DMS 273 (cell line): Measurements from ENCODE around the gene MAB21L2.

Experiments
- DNase-seq: peaks from one replicate; lab custom pipeline; 2025; ENCODE audit not compliant: unreplicated experiment; lab: John Stamatoyannopoulos, UW

MAB21L2 gene

GRCh38 chr4:150574678-150575077 lies 7.3 kb upstream of the MAB21L2 start:
- DNase-seq = no peak

DNA sequence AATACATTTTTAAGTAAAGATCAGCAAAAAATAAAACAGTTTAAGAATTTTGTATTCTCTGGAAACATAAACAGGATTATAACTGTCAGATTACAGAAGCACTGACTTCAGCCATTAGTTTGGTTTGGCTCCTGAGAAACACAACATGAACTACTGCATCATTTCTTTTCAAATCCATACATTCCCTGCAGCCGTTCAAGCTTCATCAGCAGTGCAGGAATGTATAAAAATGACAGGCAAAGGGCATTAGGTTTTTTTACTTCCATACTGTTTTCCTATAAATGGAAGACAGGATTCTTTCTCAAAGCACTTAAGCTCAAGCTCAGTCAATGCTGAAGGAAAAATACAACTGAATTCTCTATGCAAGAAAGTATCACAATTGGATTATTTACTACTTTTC lies 4.2 kb upstream of the MAB21L2 start:
- no peak for DNase-seq

GRCh38 chr4:150578745-150579501 lies 3.0 kb upstream of the MAB21L2 start:
- no peak for DNase-seq

DNA sequence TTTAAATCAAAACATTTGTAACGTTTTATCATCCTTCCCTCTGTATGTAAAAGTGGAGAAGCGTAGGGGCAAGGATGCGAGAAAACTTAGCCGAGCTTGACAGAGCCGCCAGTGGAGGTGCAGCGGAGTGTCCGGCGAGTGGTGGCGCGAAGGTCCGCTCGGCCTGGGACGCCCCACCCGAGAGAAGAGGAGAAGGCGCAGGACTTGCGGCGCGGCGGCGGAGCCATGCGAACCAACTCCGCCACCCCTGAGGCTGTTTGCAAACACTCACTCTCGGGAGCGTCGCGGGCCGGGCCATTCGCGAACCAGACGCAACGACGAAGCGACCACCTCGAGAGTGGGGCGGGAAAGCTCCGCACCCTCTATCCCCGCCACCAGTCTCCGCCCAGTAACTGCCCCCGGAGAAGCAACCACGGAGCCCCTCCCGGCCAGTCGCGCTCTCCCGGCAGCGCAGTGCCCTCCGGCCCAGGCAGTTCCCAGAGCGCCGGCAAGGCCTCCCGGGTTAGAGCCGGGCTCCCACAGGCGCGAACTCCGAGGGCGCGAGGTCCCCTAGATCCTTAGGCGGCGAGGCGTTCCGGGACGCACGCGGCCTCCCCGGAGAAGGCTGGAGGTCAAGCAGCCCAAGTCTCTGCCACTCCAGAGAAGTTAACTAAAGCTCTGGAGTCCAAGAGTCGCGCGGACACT lies 2.3 kb upstream of the MAB21L2 start:
- no peak for DNase-seq

DNA sequence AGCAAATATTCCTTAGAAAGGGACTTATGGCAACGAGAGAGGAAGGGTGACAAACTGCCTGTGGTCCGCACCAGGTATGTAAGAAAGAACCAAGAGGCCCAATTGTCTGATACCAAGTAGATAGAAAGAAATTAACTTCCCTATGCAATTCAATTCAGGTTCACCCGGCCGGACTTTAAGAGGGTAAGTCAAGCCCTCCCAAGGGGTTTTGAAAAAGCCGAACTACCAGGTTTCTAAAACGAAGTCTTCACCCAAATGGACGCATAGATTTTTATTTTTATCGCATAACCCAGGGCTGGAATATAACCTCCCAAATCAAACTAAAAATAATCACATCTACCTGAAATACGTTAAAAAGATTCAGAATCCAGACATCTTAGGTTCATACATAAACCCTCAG lies 1.6 kb upstream of the MAB21L2 start:
- no peak for DNase-seq

GRCh38 chr4:150581056-150581605 lies 820 bp upstream of the MAB21L2 start:
- no peak for DNase-seq

DNA sequence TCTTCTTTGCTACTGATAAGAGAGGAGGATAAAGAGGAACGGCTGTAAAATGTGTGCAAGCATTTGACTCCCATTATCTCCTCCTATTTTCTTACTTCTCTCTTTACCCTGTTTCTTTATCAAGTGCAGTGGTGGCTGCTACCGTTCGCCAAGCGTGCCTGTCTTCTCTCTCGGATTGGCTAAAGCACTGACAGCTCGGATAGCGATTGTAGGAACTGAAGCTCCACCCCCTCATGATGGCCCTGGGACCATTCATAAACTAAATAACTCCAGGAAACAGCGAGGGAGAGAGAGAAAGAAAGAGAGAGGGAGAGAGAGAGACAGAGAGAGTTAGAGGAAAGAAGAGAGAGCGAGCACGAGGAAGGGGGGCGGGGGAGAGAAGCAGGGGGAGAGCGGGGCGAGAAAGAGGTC lies 305 bp upstream of the MAB21L2 start:
- no peak for DNase-seq

DNA sequence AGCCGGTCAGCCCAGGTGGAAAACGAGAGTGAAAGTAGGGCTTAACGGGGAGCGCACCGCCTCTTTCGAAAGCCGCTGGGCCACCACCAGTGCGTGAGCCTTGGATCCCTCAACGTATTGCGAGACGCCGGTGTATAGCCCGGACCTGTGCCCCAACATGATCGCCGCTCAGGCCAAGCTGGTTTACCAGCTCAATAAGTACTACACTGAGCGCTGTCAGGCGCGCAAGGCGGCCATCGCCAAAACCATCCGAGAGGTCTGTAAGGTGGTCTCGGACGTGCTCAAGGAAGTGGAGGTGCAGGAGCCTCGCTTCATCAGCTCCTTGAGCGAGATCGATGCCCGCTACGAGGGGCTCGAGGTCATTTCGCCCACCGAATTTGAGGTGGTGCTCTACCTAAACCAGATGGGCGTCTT lies 929 bp downstream of the MAB21L2 start:
- DNase-seq = no peak

GRCh38 chr4:150583287-150584110 lies 1.5 kb downstream of the MAB21L2 start:
- no peak for DNase-seq

GRCh38 chr4:150584111-150584915 lies 2.4 kb downstream of the MAB21L2 start:
- DNase-seq = no peak

DNA sequence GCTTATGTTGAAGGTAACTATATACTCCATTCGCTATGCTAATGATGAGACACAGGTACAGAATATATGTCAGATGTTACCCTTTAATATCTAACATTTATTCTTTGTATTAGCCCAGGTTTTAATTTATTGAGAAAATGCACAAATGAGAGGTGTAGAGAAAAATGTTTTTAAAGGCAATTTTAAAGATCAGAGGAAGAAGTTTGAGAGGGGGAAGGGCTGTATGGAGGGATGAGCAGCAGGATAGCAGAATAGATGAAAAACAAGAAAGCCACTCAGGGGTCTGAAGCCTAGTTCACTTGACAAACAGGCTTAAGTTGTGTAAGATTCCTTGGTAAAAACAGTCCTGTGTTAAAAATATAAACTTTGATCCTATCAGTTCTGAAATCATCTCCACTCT lies 3.7 kb downstream of the MAB21L2 start:
- DNase-seq = no peak

DNA sequence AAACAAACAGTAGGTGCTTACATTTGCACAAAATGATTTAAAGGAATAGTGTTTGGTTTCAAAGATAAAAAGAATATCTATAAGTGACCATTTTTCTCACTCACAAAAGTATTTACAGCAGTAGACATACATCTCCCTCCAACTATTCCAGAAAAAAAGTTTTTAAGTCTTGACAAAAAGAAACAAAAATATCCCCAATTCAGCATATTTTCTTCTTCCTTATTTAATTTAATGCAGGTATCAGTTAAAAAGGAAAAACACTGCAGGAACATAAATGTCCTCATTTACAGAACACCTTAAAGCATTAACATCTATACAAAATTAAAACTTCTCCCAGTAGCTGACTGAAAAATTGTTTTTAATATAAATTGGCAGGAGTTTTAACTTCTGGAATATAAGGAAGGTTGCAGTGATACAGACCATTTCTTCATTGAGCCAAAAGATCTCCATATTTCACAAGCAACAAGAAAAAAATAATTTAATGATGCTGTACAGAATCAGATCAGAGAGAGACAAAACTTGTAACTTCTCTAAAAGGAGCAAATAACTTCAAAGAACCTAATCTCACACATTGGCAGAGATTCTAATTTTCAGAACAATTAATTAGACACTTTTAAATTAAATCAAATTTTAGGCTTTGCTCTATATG lies 4.3 kb downstream of the MAB21L2 start:
- DNase-seq = no peak

- no peak for DNase-seq
These were observed 6.4 kb downstream of the MAB21L2 start for GRCh38 chr4:150588316-150588715.

DNA sequence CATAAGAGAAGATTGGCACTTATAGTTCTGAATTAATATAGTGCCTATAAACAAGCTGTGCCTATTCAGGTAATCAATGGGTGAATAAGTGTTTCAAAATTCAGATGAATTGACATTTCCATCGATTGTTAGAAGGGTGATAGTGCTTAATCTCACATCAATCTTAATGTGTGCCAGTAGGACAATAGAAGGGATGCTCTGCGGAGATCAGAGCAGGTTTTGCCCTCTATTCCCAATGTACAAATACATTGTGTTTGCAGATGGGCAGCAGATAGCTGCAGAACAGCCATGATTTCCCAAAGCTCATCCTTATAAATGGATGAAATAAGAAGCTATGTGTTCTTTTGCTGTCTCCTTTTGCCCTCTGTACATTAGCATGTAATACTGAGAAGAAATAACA lies 7.2 kb downstream of the MAB21L2 start:
- no peak for DNase-seq

GRCh38 chr4:150590631-150591030 lies 8.7 kb downstream of the MAB21L2 start:
- DNase-seq = no peak

- peak; percentile 5 for DNase-seq
These were observed 9.5 kb downstream of the MAB21L2 start for GRCh38 chr4:150591406-150591805.

DNA sequence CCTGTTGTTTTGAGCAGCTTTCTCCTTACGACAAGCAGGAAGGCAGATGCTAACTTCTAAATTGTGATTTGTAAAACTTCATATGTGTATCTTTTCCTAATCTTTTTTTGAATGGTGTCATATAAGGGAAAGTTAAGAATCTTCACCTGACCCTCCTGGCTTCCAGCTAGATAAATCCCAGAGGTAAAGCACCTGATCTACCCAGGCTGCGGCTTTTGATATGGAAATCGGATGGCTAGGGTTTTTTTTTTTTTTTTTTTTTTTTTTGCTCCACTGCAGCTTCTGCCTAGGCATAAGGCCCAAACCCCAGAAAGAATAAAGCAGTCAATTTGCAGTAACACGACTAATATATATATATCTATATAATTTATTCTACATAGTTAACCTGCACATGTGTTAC lies 10.0 kb downstream of the MAB21L2 start:
- no peak for DNase-seq

DNA sequence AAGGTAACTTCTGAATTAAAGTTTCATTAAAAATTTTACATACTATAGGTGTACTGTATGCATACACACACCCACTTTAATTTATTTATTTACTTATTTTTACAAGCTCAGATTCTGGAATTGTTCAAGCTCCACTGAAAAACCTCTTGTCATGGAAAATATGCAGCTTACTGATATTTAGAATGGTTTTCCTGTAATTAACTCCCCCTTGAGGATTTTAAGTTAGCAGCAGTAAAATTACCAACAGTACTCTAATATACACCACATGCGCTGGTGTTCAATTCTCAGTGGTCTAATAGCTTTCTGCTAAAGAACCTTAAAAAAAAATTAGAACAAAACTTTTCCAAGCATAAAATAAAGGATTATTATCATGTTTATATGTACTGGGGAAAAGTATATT lies 12.0 kb downstream of the MAB21L2 start:
- DNase-seq = peak; percentile 12

DNA sequence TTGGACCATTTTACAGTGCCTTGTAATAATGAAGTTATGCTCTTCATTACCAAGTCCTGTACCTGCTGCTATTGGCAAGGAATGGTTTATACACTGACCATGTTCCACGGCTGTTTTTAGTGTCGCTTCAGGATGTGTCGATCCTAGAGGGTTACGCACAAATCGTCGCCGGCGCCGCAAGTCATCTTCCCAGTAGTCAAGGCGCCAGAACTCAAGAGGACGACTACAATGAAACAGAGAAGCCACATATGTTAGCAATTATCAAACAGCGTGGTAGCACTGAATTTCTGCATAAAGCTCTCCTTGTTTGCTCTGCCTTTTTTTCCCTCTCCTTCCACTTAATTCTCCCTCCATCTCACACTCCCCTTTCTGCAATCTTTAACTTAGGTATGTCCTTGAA lies 17.0 kb downstream of the MAB21L2 start:
- DNase-seq = no peak

DNA sequence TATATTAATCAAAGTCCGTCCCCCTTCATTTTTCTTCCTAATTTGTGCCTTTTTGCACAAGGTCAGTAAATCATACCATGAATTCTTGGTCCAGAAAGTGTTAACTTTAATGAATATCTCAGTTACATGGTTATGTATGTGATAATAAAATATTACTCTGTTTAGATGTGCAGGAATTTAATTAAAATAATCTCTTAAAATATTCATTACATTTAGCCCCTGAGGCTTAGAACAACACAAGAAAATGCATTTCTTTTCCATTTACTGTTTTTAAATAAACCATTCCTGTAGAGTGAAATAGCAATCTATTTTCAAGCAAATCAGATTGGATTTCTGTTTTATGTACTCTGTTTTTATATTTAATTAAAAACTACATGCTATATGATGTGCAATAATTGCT lies 17.6 kb downstream of the MAB21L2 start:
- DNase-seq = no peak
